ENCODE measurements around the gene AP5Z1.

AP5Z1 gene

DNA sequence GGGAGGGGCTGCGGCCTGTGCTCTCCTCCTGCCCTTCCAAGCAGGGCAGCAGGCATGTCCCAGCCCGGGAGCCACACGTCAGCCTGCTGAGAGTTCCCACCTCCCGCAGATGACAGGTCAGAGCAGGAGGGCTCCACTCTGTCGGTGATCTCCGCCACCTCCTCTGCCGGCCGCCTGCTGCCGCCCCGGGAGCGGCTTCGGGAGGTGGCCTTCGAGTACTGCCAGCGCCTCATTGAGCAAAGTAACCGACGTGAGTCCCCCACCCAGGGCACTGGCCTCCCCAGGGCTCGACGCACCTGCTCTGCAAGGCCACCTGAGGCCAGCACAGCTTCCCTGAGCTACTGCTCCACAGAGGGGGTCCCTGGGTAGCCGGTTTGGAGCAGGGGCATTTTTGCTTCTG, 9.4 kb downstream of the AP5Z1 start:
- no peak overlapping the region for H3K4me3 ChIP-seq (ENCODE audit: low read length)
- no peaks in the 10 kb centered on the region for H3K9me3 ChIP-seq (ENCODE audit: control insufficient read depth, low read length)
- no peak overlapping the region for H3K9ac ChIP-seq (ENCODE audit: low read length)
- H3K4me1 ChIP-seq (ENCODE audit: control insufficient read depth, insufficient read depth, low read length) = no peaks in the 10 kb centered on the region
- H3K36me3 ChIP-seq (ENCODE audit: control insufficient read depth, insufficient read depth, low read length, severe bottlenecking) = peaks cover 90% of the 10 kb centered on the region
- no peak for DNase-seq (ENCODE audit: low read depth)
- H3K27me3 ChIP-seq (replicated peaks; ENCODE audit: control insufficient read depth, insufficient read depth, low read length) = no peaks in the 10 kb centered on the region

DNA sequence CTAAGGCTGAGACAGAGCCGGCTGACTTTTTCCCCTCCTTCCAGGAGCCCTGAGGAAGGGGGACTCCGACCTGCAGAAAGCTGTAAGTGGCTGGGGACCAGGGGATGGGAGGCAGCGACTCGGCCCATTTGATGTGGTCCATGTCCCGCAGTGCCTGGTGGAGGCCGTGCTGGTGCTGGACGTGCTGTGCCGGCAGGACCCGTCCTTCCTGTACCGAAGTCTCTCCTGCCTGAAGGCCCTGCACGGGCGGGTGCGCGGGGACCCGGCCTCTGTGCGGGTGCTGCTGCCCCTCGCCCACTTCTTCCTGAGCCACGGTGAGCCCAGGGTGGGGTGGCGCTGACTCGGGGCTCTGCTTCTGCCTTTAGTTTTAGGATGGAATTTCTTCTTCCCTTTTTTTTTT, 9.9 kb downstream of the AP5Z1 start:
- no peak overlapping the region for H3K4me3 ChIP-seq (ENCODE audit: low read length)

DNA sequence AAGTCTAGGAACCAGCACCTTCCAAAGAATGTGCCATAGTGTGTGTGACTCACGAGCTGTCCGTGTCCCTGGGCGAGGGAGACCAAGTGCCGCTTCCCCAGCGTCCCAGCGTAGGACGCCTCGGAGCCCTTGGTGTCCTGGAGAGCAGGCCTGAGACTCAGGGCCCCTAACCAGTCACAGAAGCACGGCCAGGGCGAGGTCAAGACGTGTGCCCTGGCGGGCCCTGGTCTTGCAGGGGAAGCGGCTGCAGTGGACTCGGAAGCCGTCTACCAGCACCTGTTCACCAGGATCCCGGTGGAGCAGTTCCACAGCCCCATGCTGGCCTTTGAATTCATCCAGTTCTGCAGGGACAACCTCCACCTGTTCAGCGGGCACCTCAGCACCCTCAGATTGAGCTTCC, 10.6 kb downstream of the AP5Z1 start:
- H3K9me3 ChIP-seq (ENCODE audit: control insufficient read depth, low read length) = no peaks in the 10 kb centered on the region
- no peak overlapping the region for H3K9ac ChIP-seq (ENCODE audit: low read length)
- H3K36me3 ChIP-seq (ENCODE audit: control insufficient read depth, insufficient read depth, low read length, severe bottlenecking) = peaks cover 95% of the 10 kb centered on the region
- no peak for DNase-seq (ENCODE audit: low read depth)
- H3K27me3 ChIP-seq (replicated peaks; ENCODE audit: control insufficient read depth, insufficient read depth, low read length) = no peaks in the 10 kb centered on the region
- no peak overlapping the region for H3K4me3 ChIP-seq (ENCODE audit: low read length)
- no peaks in the 10 kb centered on the region for H3K4me1 ChIP-seq (ENCODE audit: control insufficient read depth, insufficient read depth, low read length)

More for the DNA sequence above, 9.9 kb downstream of the AP5Z1 start:
- Histone ChIP-seq H3K9me3 (ENCODE audit: control insufficient read depth, low read length) (no peaks in the 10 kb centered on the region), H3K9ac (ENCODE audit: low read length) (no peak overlapping the region), H3K36me3 (ENCODE audit: control insufficient read depth, insufficient read depth, low read length, severe bottlenecking) (peaks cover 95% of the 10 kb centered on the region), H3K27me3 (replicated peaks; ENCODE audit: control insufficient read depth, insufficient read depth, low read length) (no peaks in the 10 kb centered on the region), H3K4me1 (ENCODE audit: control insufficient read depth, insufficient read depth, low read length) (no peaks in the 10 kb centered on the region)
- DNase-seq (ENCODE audit: low read depth) = no peak

DNA sequence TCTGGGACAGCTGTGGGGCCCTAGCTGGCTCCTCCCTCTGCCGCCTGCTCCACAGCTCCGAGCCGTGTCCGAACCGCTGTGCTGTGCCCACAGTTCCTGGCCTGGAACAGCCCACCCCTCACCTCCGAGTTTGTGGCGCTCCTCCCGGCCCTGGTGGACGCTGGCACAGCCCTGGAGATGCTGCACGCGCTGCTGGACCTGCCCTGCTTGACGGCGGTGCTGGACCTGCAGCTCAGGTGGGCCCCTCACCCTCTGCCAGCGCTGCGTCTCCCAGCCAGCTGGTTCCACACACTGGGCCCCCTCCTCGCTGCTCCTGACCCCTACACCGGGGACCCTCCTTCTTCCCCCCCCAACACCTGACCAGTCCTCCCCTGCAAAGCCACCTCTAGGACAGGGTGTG, 12.1 kb downstream of the AP5Z1 start:
- Histone ChIP-seq H3K9me3 (ENCODE audit: control insufficient read depth, low read length) (no peaks in the 10 kb centered on the region), H3K4me1 (ENCODE audit: control insufficient read depth, insufficient read depth, low read length) (no peaks in the 10 kb centered on the region), H3K36me3 (ENCODE audit: control insufficient read depth, insufficient read depth, low read length, severe bottlenecking) (peaks cover 90% of the 10 kb centered on the region), H3K27me3 (replicated peaks; ENCODE audit: control insufficient read depth, insufficient read depth, low read length) (no peaks in the 10 kb centered on the region), H3K9ac (ENCODE audit: low read length) (no peak overlapping the region), H3K4me3 (ENCODE audit: low read length) (no peak overlapping the region)
- DNase-seq (ENCODE audit: low read depth) = no peak

DNA sequence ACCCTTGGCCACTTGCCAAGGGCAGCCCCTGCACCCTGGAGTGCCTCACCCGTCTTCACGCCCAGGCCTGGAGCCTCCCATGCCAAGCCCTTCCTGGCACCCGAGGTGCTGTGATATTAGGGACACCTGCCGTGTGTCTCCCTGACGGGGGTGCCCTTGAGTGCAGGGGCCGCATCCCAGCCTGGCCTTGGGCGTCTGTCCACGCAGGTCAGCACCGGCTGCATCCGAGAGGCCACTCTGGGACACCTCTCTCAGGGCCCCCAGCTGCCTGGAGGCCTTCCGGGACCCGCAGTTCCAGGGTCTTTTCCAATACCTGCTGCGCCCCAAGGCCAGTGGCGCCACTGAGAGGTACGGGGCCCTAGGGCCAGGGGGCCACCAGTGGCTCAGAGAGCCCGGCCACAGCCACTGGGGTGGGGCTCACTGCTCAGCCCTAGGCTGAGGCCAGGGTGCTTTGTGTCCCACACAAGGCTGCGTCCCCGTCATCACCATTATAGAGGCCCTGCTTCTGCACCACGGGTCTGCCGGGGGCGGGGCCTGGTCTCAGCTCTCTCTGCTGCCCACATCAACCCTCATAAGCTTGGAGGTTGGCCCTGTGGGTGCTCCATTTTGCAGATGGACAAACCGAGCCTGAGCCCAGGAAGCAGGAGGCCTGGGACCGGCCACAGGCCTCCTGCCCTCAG, 12.7 kb downstream of the AP5Z1 start:
- H3K4me3 ChIP-seq (ENCODE audit: low read length) = no peak overlapping the region
- no peaks in the 10 kb centered on the region for H3K9me3 ChIP-seq (ENCODE audit: control insufficient read depth, low read length)
- H3K4me1 ChIP-seq (ENCODE audit: control insufficient read depth, insufficient read depth, low read length) = no peaks in the 10 kb centered on the region
- H3K9ac ChIP-seq (ENCODE audit: low read length) = no peak overlapping the region
- H3K36me3 ChIP-seq (ENCODE audit: control insufficient read depth, insufficient read depth, low read length, severe bottlenecking) = peaks cover 84% of the 10 kb centered on the region
- H3K27me3 ChIP-seq (replicated peaks; ENCODE audit: control insufficient read depth, insufficient read depth, low read length) = no peaks in the 10 kb centered on the region
- no peak for DNase-seq (ENCODE audit: low read depth)

DNA sequence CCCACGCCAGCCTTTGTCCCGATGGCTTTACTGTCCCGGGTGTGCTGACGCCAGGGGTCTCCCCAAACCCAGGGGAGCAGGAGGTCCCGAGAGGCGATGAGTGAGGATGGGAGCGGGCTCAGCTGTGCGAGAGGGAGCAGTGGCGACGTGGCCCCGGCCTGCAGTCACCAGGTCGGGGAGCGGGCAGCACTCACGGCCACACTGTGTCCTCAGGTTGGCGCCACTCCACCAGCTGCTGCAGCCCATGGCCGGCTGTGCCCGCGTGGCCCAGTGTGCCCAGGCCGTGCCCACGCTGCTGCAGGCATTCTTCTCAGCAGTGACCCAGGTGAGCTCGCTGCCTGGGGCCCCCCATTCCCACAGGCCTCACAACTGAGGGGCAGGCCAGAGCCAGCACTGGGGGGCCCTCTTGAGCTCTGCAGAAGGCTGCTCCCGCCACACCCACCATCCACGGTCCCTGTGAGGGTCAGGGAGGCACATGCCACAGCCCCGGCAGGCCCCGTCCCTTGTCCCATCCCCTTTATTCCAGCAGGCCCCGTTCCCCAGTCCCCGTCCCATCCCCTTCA, 13.3 kb downstream of the AP5Z1 start:
- no peaks in the 10 kb centered on the region for H3K4me1 ChIP-seq (ENCODE audit: control insufficient read depth, insufficient read depth, low read length)
- H3K27me3 ChIP-seq (replicated peaks; ENCODE audit: control insufficient read depth, insufficient read depth, low read length) = no peaks in the 10 kb centered on the region
- no peaks in the 10 kb centered on the region for H3K9me3 ChIP-seq (ENCODE audit: control insufficient read depth, low read length)
- no peak overlapping the region for H3K9ac ChIP-seq (ENCODE audit: low read length)
- no peak overlapping the region for H3K4me3 ChIP-seq (ENCODE audit: low read length)
- DNase-seq (ENCODE audit: low read depth) = no peak
- H3K36me3 ChIP-seq (ENCODE audit: control insufficient read depth, insufficient read depth, low read length, severe bottlenecking) = peaks cover 79% of the 10 kb centered on the region

DNA sequence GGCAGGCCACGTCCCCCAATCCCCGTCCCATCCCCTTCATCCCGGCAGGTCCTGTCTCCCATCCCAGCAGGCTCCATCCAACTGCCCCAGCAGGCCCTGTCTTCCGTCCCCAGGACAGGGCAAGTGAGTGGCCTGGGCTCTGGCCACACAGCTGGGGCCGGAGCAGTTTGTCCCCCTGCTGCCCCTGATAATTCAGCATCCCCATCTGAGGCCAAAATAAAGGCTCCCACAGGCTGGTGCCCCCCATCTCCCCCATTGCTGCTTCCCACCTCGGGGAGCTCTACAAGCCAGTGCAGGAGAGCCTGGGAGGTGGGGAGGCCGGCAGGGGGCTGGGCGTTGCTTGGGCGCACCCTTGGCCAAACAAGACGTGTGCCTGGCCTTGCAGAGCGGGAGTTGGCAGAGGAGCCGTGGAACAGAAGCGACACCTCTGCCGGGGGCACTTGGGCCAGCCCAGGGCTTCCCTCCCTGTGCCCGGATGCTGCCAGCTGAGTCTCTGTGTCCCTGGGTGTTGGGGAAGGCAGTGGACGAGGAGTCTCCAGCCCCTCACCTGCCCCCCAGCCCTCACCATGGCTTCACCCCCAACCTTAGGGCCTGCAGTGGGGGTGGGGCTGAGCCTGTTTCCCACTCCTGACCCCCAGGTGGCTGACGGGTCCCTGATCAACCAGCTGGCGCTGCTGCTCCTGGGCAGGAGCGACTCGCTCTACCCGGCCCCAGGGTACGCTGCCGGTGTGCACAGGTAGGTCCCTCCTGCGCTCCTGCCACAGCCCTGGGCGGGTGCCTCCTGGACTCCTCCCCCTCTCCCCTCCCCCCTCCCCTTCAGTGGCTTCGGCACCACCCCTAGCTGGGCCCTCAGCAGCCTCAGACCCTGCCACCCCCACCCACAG, 14.0 kb downstream of the AP5Z1 start:
- H3K9ac ChIP-seq (ENCODE audit: low read length) = no peak overlapping the region
- no peaks in the 10 kb centered on the region for H3K9me3 ChIP-seq (ENCODE audit: control insufficient read depth, low read length)
- no peak for DNase-seq (ENCODE audit: low read depth)
- no peaks in the 10 kb centered on the region for H3K4me1 ChIP-seq (ENCODE audit: control insufficient read depth, insufficient read depth, low read length)
- H3K27me3 ChIP-seq (replicated peaks; ENCODE audit: control insufficient read depth, insufficient read depth, low read length) = no peaks in the 10 kb centered on the region
- no peak overlapping the region for H3K4me3 ChIP-seq (ENCODE audit: low read length)
- H3K36me3 ChIP-seq (ENCODE audit: control insufficient read depth, insufficient read depth, low read length, severe bottlenecking) = peaks cover 71% of the 10 kb centered on the region

DNA sequence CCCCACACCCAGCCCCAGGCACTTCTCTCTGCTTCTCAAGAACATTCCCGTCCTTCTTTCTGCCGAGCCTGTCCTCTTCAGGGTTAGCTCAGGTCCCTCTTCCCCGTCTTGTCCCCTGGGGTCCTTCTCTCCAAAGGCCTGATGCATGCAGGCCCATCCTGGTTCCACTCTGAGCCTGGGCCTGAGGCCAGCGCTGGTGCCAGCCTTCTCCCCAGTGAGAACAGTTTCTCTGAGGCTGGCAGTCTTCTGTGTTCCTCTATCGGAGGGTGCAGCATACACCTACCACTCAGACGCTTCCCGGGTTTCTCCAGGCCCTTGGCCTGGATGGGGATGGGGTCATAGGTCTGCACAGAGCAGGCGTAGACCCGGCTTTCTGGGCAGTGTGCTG, 14.6 kb downstream of the AP5Z1 start:
- Histone ChIP-seq H3K27me3 (replicated peaks; ENCODE audit: control insufficient read depth, insufficient read depth, low read length) (no peaks in the 10 kb centered on the region), H3K36me3 (ENCODE audit: control insufficient read depth, insufficient read depth, low read length, severe bottlenecking) (peaks cover 65% of the 10 kb centered on the region), H3K4me1 (ENCODE audit: control insufficient read depth, insufficient read depth, low read length) (no peaks in the 10 kb centered on the region), H3K9ac (ENCODE audit: low read length) (no peak overlapping the region), H3K4me3 (ENCODE audit: low read length) (no peak overlapping the region), H3K9me3 (ENCODE audit: control insufficient read depth, low read length) (no peaks in the 10 kb centered on the region)
- DNase-seq (ENCODE audit: low read depth) = no peak

DNA sequence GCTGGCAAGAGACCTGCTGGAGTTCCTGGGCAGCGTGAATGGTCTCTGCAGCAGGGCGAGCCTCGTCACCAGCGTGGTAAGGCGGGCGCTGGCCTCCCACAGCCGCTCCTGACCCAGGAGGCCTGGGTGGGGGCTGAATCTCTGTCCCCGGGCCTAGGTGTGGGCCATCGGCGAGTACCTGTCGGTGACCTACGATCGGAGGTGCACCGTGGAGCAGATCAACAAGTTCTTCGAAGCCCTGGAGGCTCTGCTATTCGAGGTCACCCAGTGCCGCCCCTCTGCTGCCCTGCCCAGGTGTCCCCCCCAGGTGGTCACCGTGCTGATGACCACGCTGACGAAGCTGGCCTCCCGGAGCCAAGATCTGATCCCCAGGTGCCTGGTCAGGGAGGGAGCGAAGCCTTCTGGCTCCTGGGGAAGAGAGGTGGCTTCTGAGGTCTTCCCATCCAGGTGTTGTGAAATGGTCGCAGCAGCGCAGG, 15.1 kb downstream of the AP5Z1 start:
- Histone ChIP-seq H3K4me3 (ENCODE audit: low read length) (no peak overlapping the region), H3K4me1 (ENCODE audit: control insufficient read depth, insufficient read depth, low read length) (no peaks in the 10 kb centered on the region), H3K36me3 (ENCODE audit: control insufficient read depth, insufficient read depth, low read length, severe bottlenecking) (peaks cover 61% of the 10 kb centered on the region)

DNA sequence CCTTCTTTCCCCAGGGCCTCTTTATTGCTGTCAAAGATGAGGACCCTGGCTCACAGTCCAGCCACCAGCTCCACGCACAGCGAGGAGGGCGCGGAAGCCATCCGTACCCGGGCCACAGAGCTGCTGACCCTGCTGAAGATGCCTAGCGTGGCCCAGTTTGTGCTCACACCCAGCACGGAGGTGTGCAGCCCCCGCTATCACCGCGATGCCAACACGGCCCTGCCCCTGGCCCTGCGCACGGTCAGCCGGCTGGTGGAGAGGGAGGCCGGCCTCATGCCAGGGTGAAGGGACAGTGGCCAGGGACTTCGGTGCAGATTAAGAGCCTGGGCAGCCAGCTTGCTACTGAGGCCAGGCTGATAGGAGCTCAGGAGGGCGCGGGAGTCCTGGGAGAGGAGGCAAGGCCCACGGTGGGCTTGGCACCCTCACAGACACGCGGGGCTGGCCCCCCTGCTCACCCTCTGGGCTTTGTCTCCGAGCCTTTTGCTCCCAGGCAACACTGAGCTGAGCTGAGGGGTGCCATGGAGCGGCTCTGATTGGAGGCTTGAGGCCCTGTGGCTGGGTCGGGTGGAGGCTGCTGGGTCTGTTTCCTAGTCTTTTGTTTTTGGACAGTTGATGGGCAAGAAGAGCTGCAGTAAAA, 15.8 kb downstream of the AP5Z1 start:
- H3K4me3 ChIP-seq (ENCODE audit: low read length) = no peak overlapping the region
- no peaks in the 10 kb centered on the region for H3K4me1 ChIP-seq (ENCODE audit: control insufficient read depth, insufficient read depth, low read length)
- no peak overlapping the region for H3K9ac ChIP-seq (ENCODE audit: low read length)
- no peaks in the 10 kb centered on the region for H3K9me3 ChIP-seq (ENCODE audit: control insufficient read depth, low read length)
- DNase-seq (ENCODE audit: low read depth) = no peak
- peaks cover 54% of the 10 kb centered on the region for H3K36me3 ChIP-seq (ENCODE audit: control insufficient read depth, insufficient read depth, low read length, severe bottlenecking)
- no peaks in the 10 kb centered on the region for H3K27me3 ChIP-seq (replicated peaks; ENCODE audit: control insufficient read depth, insufficient read depth, low read length)

More for the DNA sequence above, 15.1 kb downstream of the AP5Z1 start:
- Histone ChIP-seq H3K9ac (ENCODE audit: low read length) (no peak overlapping the region), H3K27me3 (replicated peaks; ENCODE audit: control insufficient read depth, insufficient read depth, low read length) (no peaks in the 10 kb centered on the region), H3K9me3 (ENCODE audit: control insufficient read depth, low read length) (no peaks in the 10 kb centered on the region)
- DNase-seq (ENCODE audit: low read depth) = no peak
